Gastrocnemius medialis (tissue), 4 donors: ENCODE measurements around the gene ZC3H4. TPM values are rescaled to one million over a fixed set of nuclear protein-coding genes. Genes with fewer than 3 reads are reported as not detected.
"Not testable (repeated sequence)": the region's sequence is repeated elsewhere in the genome, so short reads cannot be mapped to it uniquely, and the experiment has no call there.

Experiments used
- ATAC-seq, 2 donors: fragments of 150-250 bp; one replicate each; pipeline ENCODE4 v1.9.1; 2016
- DNase-seq, 2 donors: peaks; one replicate each; pipeline ENCODE4 v3.0.0-alpha.2; 2019
- H3K27ac ChIP-seq, 4 donors: fragments of 200-600 bp; sonication (generic); 1 replicate in 1 of 4; 2 replicates in 3 of 4; pipeline ENCODE4 v1.5.1; 2016 to 2018; ENCODE audit warnings: mild to moderate bottlenecking in 2 of 4, moderate library complexity in 1 of 4
- H3K27me3 ChIP-seq, 3 donors: fragments of 200-600 bp; sonication (generic) in 2 of 3; 1 replicate in 1 of 3; 2 replicates in 2 of 3; pipeline versions ENCODE4 v1.5.1 to v1.6.0; 2016 to 2019; ENCODE audit warnings: mild to moderate bottlenecking in 1 of 3, moderate library complexity in 1 of 3
- H3K36me3 ChIP-seq, 2 donors: fragments of 200-600 bp; sonication (generic) in 1 of 2; one replicate each; pipeline ENCODE4 v1.5.1; 2017 to 2018
- H3K4me1 ChIP-seq, 2 donors: fragments of 200-600 bp; sonication (generic) in 1 of 2; one replicate each; pipeline ENCODE4 v1.5.1; 2016 to 2017; ENCODE audit warnings: mild to moderate bottlenecking in 2 of 2
- H3K4me3 ChIP-seq, 4 donors: fragments of 200-600 bp; sonication (generic) in 3 of 4; 1 replicate in 1 of 4; 2 replicates in 3 of 4; pipeline ENCODE4 v1.5.1; 2016 to 2019; ENCODE audit warnings: mild to moderate bottlenecking in 2 of 4
- H3K9me3 ChIP-seq, 3 donors: fragments of 200-600 bp; sonication (generic) in 2 of 3; 1 replicate in 1 of 3; 2 replicates in 2 of 3; pipeline ENCODE4 v1.5.1; 2016 to 2019
- CTCF ChIP-seq, 5 experiments: fragments of 450-650 bp in 3 of 5; fragments of 200-600 bp in 2 of 5; sonication (generic) in 2 of 5; IDR thresholded peaks in 4 of 5; conservative IDR thresholded peaks in 1 of 5; 1 replicate in 4 of 5; 2 replicates in 1 of 5; pipeline ENCODE4 v1.5.1; 2016 to 2019; ENCODE audit warnings: antibody characterized with exemption in 5 of 5, mild to moderate bottlenecking in 3 of 5, moderate library complexity in 3 of 5
- POLR2A ChIP-seq, 2 donors: fragments of 450-650 bp; IDR thresholded peaks; one replicate each; pipeline ENCODE4 v1.6.1; 2017; ENCODE audit warnings: antibody characterized with exemption in 2 of 2, mild to moderate bottlenecking in 2 of 2, moderate library complexity in 2 of 2
- in situ Hi-C, 4 donors: fragments of 200-750 bp; cut with MboI; loops; one replicate each; pipeline versions ENCODE4 v1.15.0 to v1.8.0; 2017; ENCODE audit warnings: low sequenced_read_pairs in 4 of 4
- intact Hi-C: fragments of 100-400 bp; cut with DNase I; formaldehyde crosslinking; loops from one replicate; pipeline ENCODE4 v1.15.1; 2023; ENCODE audit warnings: low total_unique reads
- total RNA-seq, 4 donors: library from RNA; depleted of rRNA; stranded (reverse); fragments of >200 nt; gene quantifications; one replicate each; pipeline versions ENCODE4 v1.1.0 to v1.2.3, GENCODE V29; 2016

ZC3H4 gene
- total RNA-seq, 4 donors from 2014 or later = 16.2 to 31.7 (median 22.8) TPM

GRCh38 chr19:47086280-47086679 is 27.3 kb downstream of the ZC3H4 start:
- H3K9me3 ChIP-seq = no peaks in the 10 kb centered on the region
- H3K27me3 ChIP-seq = no peaks in the 10 kb centered on the region
- in situ Hi-C loops (no loop called here), intact Hi-C loops (no loop called here)
- peaks cover 0 to 98% of the 10 kb centered on the region in 2 donors for H3K36me3 ChIP-seq
- H3K4me1 ChIP-seq = no peaks in the 10 kb centered on the region
- ATAC-seq (no peak), DNase-seq (no peak)
- H3K4me3 ChIP-seq = no peak overlapping the region
- TF ChIP-seq POLR2A (IDR thresholded peaks at IDR 0.05) (no peak), CTCF (IDR thresholded peaks at IDR 0.05 in 4 of 5, conservative IDR thresholded peaks at IDR 0.05 in 1 of 5) (no peak)
- H3K27ac ChIP-seq = no peak overlapping the region

GRCh38 chr19:47084879-47085439 is 28.6 kb downstream of the ZC3H4 start:
- intact Hi-C loops (no loop called here), in situ Hi-C loops (loop anchor here in 2 of 4 donors (5.0 kb wide), 1 partner anchor 42 kb away; no protein-coding TSS in a partner anchor)
- ATAC-seq (no peak), DNase-seq (no peak)
- no peaks in the 10 kb centered on the region for H3K4me1 ChIP-seq
- TF ChIP-seq CTCF (IDR thresholded peaks at IDR 0.05 in 4 of 5, conservative IDR thresholded peaks at IDR 0.05 in 1 of 5) (no peak), POLR2A (IDR thresholded peaks at IDR 0.05) (no peak)
- H3K9me3 ChIP-seq = no peaks in the 10 kb centered on the region
- H3K36me3 ChIP-seq = peaks cover 0 to 90% of the 10 kb centered on the region in 2 donors
- no peaks in the 10 kb centered on the region for H3K27me3 ChIP-seq
- H3K27ac ChIP-seq = no peak overlapping the region
- no peak overlapping the region for H3K4me3 ChIP-seq

GRCh38 chr19:47082493-47082892 is 31.1 kb downstream of the ZC3H4 start:
- H3K4me1 ChIP-seq = no peaks in the 10 kb centered on the region
- peaks cover 0 to 74% of the 10 kb centered on the region in 2 donors for H3K36me3 ChIP-seq
- TF ChIP-seq POLR2A (IDR thresholded peaks at IDR 0.05) (no peak), CTCF (IDR thresholded peaks at IDR 0.05 in 4 of 5, conservative IDR thresholded peaks at IDR 0.05 in 1 of 5) (no peak)
- intact Hi-C loops = no loop called here
- in situ Hi-C loops = loop anchor here in 2 of 4 donors (5.0 kb wide), 1 partner anchor 45 kb away; no protein-coding TSS in a partner anchor
- no peaks in the 10 kb centered on the region for H3K27me3 ChIP-seq
- H3K27ac ChIP-seq = no peak overlapping the region
- ATAC-seq (no peak), DNase-seq (no peak)
- H3K4me3 ChIP-seq = no peak overlapping the region
- no peaks in the 10 kb centered on the region for H3K9me3 ChIP-seq

GRCh38 chr19:47081095-47081494 is 32.5 kb downstream of the ZC3H4 start:
- Histone ChIP-seq H3K36me3 (peaks cover 0 to 76% of the 10 kb centered on the region in 2 donors), H3K27me3 (no peaks in the 10 kb centered on the region), H3K4me1 (no peaks in the 10 kb centered on the region), H3K9me3 (no peaks in the 10 kb centered on the region), H3K27ac (peak overlapping the region in 1 of 4 donors; percentile 80), H3K4me3 (no peak overlapping the region)
- ATAC-seq (no peak), DNase-seq (no peak)
- in situ Hi-C loops (loop anchor here in 2 of 4 donors (5.0 kb wide), 1 partner anchor 46 kb away; no protein-coding TSS in a partner anchor), intact Hi-C loops (no loop called here)
- TF ChIP-seq CTCF (IDR thresholded peaks at IDR 0.05 in 4 of 5, conservative IDR thresholded peaks at IDR 0.05 in 1 of 5) = no peak
- no peak for TF ChIP-seq POLR2A (IDR thresholded peaks at IDR 0.05)

- H3K9me3 ChIP-seq, intact Hi-C loops, H3K27me3 ChIP-seq, H3K27ac ChIP-seq, DNase-seq, H3K4me3 ChIP-seq, ATAC-seq, H3K4me1 ChIP-seq: not testable (repeated sequence)
- H3K36me3 ChIP-seq = peaks cover 0 to 55% of the 10 kb centered on the region in 2 donors
- in situ Hi-C loops = loop anchor here in 2 of 4 donors (5.0 kb wide), 1 partner anchor 49 kb away; no protein-coding TSS in a partner anchor
These were observed 35.2 kb downstream of the ZC3H4 start for GRCh38 chr19:47078351-47078750.
